Activated T-cell treated with anti-CD3 and anti-CD28 coated beads for 24 hours (primary cell): ENCODE measurements around the gene UBA7.
A peak's percentile ranks its signal among the peaks of the same experiment; 100 is the strongest.

Source experiments
- DNase-seq: peaks from one replicate; pipeline ENCODE4 v3.0.0-alpha.2; 2020; ENCODE audit warnings: low read depth

The UBA7 gene

DNA sequence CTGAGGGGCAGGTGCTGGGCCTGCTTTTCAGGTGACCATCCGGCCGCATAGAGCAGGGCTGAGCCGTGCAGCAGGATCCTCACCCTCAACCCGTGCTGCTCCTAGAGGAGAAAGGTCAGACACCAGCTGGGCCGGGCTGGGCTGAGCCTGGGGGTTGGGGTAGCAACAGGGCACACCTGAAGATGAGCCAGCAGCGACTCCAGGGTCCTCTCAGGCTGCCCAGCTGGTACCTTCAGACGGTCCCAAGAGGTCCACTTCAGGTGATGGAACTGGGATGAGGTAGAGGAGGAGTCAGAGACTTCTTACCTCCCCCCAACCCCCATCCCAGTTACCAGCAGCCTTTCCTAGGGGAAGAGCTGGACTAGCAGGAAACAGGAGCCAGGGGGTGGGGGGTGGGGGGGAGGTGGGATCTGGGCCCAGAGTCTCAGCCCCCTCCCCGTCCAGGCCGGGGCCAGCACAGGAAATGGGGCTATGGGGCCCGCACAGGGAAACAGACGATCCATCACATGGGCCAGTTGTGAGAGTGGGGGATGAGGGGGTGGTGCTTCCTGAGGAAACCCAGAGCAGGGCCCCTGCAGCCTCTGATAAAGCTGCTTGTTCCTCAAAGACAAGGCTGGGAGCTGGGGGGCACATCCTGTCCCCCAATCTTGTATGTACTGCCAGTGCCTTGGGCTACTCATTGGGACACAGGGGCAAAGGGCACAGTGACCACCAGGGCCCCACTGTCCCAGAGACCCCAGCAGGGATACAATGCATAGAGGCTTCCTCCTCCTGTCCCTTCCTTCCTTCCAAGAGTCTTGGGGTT, 7.7 kb downstream of the UBA7 start:
- no peak for DNase-seq

DNA sequence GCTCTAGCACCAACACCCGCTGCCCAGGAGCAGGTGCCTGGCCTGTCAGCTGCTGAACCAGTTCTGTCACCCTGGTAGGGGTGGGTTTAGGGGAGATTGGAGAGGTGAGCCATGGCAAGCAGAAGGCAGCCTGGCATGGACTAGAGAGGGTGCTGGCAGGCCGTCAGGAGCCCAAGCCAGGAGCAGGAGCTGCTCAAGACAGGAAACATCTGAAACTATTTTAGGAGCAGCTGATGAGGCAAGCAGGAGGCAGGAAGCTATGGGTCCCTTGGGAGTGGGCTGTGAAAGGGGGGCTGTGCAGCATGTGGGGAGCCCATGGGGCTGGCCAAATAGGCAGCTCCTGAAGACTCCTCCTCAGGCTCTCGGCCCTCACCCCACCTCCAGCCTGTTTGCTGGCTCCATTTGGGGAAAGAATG, 8.4 kb downstream of the UBA7 start:
- DNase-seq = no peak

DNA sequence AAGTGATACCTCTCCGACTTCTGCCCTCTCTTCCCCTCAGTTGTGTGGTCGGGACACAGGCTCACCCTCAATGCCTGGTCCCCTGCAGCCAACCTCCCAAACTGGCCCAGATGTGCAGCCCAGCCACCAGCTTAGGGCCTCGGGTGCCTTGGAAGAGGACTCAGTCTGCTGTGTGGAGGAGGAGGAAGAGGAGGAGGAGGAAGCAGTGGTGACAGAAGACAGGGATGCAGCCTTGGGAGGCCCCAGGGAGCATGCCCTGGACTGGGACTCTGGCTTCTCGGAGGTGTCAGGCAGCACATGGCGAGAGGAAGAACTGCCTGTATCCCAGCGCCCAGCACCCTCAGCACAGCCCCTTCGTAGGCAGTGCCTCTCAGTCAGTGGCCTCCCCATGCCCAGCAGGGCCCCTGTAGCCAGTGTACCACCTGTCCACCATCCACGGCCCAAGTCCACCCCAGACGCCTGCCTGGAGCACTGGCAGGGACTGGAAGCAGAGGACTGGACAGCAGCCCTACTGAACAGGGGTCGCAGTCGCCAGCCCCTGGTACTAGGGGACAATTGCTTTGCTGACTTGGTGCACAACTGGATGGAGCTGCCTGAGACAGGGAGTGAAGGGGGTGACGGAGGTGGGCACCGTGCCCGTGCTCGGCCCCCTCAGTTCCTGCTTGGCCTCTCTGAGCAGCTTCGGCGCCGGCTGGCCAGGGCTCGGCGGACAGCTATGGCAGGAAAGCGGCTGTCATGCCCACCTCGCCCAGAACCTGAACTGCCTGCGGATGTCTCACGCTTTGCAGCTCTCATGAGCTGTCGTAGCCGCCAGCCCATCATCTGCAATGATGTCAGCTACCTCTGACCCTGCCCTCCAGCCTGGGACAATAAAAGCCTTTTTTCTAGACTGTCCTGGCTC, 9.4 kb downstream of the UBA7 start:
- DNase-seq = no peak

DNA sequence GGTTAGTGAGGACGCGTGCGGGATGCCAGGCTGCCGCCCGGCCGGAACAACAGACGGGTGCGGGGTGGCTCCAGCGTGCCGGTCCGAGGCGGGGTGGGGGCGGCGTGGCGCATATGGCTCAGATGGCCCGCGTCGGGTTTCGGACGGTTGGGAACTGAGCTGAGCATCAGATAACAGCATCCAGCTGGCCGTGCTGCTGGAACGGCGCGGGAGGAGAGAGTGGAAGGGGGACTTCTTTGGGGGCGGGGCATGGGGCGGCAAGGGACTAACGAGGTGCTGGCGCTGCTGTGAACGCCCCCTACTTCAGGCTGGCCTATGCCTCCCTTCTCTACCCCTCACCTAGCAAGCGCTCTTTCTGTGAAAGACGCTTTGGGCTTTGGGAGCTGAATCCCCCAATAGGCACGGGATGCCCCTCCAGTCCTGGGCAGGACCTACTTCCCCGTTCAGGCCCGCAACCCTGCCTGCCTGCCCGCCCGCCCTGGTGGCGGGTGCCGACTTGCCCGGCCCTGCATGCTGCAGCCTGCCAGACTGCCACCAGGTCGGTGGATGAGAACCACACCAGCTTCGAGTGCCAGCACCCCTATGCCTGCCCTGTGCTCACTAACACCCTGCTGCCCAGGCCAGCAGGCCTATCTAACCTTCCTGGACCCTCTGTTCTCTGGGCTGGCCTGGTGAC, 10.2 kb downstream of the UBA7 start:
- DNase-seq = peak; percentile 20

DNA sequence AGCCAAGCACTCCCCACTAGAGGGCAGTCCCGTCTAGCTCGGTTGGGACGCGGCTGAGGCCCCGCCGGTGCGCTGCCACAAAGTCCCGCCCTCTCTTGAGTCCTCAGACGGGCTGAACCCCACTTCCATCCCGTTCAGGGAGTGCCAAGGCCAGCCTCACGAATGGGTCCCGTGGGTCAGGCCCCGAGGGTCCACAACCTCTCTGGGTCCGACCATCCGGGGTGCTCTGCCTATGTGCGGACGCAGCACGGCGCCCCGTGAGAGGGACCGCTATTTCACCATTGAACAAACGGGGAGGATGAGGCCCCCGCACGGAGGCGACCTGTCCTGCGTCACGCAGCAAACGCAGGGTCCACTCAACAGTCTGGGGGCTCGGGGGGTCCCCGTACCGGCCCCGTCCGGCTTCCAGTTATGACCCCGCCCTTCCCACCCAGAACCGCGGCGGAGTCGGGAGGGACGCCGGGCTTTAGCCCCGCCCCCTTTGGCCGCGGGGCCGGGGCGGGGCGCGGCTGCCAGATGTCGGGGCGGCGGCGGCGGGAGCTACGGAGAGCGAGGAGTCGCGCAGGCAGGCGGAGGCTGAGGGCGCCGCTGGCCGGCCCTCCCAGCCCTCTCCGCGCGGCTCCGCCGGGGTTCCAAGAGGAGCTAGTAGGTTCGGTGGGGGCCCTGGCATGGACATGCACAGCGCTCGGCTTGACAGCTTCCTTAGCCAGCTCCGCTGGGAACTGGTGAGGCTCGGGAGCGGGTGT, 10.9 kb downstream of the UBA7 start, which contains the start of gene INKA1:
INKA1 (plus strand) TSS at position 543 of the 746 bp plus-strand sequence; CDS start at position 675, 132 bp downstream.
- DNase-seq = peak; percentile 83

DNA sequence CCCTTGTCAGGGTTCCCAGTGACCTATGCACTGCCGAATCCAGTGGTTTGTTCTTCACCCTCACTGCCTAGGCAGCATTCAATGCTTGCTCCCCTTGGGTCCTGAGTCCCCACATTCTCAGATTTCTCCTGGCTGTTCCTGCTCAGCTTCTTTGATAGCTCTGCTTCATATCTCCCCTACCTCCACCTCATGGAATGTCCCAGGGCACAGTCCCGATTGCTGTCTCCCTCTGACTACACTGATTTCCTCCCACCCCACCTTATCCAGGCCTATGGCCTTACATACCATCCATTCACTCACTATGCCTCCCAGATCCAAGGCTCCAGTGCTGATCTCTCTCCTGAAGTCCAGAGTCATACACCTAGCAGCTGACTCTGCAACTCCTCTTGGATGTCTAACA, 12.6 kb downstream of the UBA7 start:
- no peak for DNase-seq

DNA sequence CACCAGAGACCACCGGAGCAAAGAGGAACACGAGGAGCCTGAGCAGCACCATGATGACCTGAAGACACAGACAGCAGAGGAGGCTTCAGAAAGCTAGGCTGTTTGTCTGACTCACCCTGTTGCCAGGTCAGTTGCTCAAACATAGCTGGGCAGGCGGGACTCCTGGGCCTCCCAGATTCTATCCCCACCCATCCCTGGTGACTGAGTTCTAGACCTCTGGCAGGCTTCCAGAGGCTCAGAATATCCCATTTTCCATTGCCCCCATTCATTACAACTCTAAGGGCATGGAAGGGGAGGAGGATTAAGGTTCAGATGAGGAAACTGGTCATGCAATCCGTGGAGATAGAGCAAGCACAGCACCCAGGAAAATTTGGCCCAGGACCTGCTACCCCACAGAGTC, 14.0 kb downstream of the UBA7 start, which contains the start of gene CDHR4:
CDHR4 (minus strand) TSS at position 113 of the 400 bp plus-strand sequence; CDS start at position 52, 61 bp downstream.
- DNase-seq = no peak

DNA sequence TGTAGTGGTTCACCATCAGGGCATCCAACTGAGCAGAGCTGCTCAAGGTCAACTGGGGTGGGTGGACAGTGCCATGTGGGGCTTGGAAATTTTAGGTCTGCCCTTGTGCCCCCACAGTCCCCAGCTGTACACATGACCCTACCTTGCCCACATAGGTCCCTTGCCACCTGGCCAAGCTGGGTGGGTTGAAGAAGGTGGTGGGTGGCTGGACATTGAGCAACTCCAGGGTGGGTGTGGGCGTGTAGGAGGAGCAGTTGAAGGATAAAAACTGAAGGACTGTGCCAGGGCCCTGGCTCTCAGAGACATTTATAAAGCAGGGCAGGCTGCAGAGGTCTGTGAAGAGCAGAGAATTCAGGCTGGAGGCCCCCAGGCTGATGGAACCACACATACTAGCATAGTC, 14.6 kb downstream of the UBA7 start:
- DNase-seq = no peak

DNA sequence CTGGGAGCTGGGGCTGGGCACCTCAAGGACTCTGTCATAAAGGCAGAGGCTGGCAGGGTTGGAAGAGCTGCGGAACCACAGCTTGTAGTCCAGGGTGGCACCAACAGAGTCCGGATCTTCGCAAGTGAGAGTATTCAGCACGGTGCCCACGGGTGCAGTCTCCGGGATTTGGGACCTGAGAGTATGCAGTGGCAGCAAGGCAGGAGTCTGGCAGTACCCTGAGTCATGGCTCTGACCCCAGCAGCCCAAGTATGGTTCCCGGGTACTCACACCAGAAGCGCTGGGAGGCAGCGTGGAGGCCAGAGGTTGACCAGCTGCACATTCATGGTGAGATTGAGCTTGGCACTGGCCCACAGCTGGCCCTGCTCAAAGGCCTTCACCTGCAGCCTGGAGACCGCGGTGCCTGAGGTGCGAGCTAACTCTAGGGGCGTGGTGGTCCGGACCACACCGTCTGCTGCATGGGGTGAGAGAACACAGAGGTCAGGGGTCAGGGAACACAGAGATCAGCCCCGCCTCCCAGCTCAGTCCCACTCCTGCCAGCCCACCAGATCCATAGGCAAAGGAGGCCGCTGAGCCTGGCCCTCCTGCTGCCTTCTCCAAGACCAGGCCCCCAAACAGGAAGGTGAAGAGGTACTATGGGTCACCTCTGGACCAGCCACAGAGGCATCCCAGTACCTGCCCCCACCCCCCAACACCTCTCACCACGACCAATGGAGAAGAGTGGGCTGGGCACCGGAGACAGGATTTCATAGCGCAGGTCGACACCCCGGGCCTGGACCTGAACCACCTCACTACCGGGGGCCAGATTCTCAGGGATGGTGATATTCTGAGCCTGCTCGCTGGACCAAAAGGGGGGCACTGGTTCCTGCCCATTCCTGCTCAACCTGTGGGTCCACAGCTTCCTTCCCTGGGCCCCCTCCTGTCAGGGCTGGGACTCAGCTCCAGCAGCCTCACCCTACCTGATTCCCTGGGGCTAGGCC, 18.5 kb downstream of the UBA7 start:
- no peak for DNase-seq

DNA sequence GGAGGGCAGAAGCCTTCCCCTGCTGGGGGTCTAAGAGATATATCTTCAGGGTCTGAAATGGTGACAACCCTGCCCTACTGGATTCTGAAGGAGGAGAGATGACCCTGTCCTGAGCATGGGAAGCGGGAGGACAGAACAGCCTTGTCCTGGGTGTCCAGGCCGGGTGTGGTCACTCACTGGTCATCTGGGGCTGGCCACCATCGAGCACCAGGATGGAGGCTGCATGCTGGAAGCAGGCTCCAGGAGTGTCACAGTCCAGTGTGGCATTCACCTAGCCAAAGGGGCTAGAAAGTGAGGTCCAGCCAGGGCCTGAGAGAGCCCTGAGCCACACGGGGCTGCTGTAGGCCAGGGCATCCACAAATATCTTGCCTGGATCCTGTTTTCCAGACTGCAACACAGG, 19.3 kb downstream of the UBA7 start:
- DNase-seq = no peak

DNA sequence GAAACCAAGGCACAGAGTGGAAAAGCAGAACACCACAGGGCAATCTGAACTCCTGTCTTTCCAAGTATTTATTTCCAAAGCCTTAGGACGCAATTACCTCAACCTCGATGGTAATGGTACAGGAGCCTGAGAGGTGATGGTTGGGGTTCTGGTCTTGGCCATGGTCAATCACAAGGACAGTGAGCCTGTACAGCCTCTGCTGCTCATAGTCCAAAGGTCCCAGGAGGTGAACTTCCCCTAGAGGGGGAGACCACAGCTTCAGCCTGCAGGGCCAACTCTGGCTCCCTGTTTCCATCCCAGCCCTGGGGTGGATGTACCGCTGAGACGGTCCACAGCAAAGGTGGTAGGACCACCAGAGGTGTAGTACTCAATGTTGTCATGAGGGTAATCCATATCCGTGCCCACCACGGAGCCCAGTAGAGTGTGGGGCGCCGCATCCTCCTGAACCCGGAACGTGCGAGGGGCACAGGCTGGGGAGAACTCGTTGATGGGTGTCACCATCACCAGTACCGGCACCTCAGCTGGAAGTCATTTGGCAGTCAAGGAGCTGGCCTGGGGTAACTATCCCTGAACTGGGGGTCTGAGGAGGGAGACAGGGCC, 20.2 kb downstream of the UBA7 start:
- no peak for DNase-seq

DNA sequence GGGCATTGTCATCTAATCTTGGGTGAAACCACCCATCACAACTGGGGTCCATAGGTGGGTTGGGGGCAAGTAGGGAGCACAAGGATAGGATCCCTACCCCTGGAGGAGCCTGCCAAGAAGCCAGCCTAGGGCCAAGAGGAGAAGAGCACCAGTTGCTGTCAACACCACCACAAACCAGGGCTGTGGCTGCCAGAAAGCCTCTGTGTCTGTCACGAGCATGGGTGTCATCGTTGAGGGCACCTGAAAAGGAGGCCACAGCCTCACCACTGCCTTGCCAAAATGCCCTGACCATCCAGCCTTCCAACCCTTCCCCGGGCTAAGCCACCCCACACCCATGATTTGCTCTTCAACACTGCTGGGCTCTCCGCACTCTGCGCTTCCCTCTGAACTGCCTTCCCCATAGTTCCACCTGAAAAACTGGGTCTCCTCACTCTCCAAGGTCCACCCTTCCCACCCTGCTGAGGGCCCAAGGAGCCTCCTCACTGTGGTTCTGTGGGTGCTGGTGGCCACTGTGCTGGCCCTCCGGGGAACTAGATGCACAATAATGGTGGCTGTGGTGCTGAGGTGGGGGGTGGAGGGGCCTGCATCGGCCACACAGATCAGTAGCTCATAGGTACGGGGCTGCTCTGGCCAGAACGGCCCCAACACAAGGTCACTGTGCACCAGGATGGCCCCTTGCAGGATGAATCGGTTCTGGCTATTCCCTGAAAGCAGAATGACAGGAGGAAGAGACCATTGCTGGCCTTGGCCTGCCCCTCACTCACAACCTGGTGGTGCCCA, 21.2 kb downstream of the UBA7 start:
- no peak for DNase-seq

DNA sequence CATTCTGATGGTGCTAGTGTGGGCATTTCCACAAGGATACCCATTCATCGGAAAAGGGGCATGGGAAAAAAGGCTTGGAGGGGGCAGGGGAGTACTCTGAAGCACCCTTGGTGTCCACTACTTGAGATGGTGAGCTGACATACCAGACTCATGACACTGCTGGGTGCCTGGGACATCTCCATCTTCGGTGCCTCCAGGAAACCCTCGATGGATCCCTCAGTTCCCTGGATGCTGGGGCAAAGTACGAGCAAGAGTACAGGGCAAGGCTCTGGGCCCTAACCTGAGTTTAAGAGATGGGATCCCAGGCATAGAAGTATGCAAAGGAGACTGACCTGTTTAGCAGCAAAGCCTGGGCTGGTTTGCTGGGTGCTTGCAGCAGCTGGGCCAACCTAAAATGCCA, 22.2 kb downstream of the UBA7 start:
- no peak for DNase-seq

DNA sequence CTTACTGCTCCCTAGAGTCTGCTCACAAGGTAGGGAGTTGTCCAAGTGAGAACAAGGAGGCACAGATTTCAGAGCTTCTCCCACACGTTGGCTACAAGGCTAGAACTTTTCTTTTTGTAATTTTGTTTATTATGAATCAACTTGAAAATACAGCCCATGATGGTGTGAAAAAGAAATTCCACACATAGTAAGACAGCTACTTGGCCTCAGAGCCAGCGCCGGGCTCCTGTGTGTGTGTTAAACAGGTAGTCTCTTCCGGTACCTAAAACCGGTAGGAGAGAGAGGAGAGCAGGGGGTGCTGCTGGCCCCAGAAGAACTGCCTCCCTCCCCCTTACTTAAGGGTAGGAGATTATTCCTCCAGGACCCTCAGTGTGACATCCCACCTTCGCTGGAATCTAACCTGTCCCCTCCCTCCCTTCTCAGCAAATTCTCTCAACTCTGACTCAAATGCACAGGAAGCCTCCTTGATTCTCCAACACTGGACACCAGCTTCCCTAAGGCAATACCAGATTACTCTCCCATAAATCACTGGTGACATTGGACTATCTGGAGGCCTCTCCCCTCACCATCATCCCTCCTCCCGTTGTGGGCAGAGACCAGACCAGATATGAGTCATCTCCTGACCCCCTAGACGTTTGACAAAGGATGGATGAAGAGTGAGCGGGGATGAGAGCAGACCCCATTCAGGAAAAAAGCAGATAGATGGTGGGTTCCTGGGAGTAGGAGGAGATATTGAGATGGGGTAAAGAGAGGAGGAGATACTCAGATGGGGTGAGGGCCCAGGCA, 22.9 kb downstream of the UBA7 start:
- no peak for DNase-seq

DNA sequence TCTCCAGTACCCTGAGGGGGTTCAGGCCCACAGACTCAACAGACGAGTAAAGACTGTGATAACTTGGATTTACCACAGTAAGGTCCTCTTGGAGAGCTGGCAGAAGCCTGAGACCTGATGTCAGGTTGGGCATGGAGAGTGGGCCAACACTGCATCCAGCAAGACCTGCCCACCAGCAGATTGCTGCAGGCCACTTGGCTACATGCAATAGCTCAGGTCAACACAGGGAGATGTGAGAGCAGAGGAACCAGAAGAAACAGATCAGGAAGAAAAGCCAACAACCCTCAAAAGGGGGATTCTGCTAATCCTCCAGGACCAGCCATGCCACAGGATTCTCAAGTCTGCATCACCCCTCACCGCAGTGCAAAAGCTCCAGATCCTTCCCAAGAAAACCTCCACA, 25.7 kb downstream of the UBA7 start:
- no peak for DNase-seq

DNA sequence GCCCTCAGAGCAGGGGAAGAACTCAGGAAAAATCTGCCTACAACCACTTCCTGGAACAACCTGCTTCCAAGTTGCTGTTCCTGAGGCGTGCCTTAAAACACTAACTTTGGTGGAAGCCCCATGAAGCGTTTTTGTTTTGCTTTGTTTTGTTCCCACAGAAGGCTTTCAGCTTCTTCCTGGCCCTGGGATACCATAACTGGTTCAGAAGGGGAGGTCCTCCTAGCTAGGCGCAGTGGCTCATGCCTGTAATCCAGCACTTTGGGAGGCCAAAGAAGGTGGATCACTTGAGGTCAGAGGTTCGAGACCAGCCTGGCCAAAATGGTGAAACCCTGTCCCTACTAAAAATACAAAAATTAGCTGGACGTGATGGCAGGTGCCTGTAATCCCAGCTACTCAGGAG, 26.2 kb downstream of the UBA7 start:
- DNase-seq = no peak

DNA sequence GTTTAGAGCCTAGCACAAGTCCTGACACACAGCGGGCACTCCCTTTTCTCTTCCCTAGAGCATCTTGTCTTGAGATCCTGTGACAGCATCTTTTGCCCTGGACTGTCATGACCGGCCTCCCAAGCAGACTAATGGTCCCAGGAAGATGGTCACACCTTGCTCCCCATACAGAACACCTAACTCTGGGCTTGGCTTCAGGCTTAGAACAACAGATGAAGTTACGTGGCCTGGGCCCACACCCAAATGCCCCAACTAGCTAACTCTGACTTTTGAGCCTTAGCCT, 26.6 kb downstream of the UBA7 start:
- DNase-seq = no peak

DNA sequence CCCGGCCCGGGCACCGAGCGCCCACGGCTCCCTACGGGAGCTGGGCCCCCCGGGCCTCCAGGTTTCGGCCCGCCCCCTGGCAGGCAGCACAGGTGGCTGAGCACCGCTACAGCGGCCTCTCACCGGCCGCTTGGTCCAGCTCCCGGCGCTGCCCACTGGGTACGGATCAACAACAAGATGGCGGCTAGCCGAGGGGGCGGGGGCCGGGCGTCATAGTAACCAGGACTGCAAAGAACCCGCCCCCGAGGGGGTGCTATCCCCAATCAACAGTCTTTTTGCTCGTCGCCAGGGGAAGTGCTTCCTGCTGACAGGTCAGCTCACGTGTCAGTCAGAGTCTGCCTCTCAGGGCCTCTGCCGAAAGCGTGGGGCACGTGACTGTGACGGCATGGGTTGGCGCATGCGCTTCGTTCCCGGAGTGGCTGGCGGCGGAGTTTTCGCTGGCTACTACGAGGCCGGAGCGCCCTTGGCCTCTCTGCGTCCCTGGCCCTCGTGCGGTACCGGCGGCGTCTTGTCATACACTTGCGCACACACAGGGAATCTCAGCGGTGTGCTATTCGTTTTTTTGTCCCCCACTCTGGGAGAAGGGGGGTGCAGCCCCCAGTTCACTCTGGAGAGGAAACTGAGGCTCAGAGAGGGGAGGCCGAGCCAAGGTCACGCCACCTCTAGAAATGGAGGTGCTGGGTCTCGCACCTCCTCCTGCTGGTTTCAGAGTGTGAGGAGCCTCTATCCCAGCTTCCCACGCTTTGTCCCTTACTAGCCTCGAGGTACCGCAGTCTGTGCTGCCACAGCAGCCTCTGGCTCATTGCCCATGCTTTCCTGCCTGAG, 27.2 kb downstream of the UBA7 start, which contains the start of gene IP6K1:
IP6K1 (minus strand) TSS at position 186 of the 825 bp plus-strand sequence. CDS start 38,502 bp downstream, outside the sequence.
- peak; percentile 100 for DNase-seq
